Uterus (tissue), 4 donors: ENCODE measurements around the gene ADAMTS17. TPM values are rescaled to one million over a fixed set of nuclear protein-coding genes. Genes with fewer than 3 reads are reported as not detected.

ENCODE experiments used
- DNase-seq, 2 donors: peaks; one replicate each; pipeline ENCODE4 v3.0.0-alpha.2; 2019 to 2020
- H3K27ac ChIP-seq, 2 donors: fragments of 200-600 bp; sonication (generic); 1 replicate in 1 of 2; 2 replicates in 1 of 2; pipeline ENCODE4 v1.5.1; 2016 to 2018
- H3K27me3 ChIP-seq, 2 donors: fragments of 200-600 bp; sonication (generic); one replicate each; pipeline ENCODE4 v1.5.1; 2018 to 2019; ENCODE audit warnings: control low read depth in 1 of 2
- H3K36me3 ChIP-seq, 2 donors: fragments of 200-600 bp; sonication (generic); one replicate each; pipeline ENCODE4 v1.5.1; 2019; ENCODE audit warnings: control low read depth in 1 of 2
- H3K4me1 ChIP-seq, 2 donors: fragments of 200-600 bp; sonication (generic); one replicate each; pipeline ENCODE4 v1.5.1; 2018 to 2019; ENCODE audit warnings: control low read depth in 1 of 2
- H3K4me3 ChIP-seq, 2 donors: fragments of 200-600 bp; sonication (generic); 1 replicate in 1 of 2; 2 replicates in 1 of 2; pipeline ENCODE4 v1.5.1; 2018 to 2019; ENCODE audit warnings: mild to moderate bottlenecking in 1 of 2
- H3K9me3 ChIP-seq, 2 donors: fragments of 200-600 bp; sonication (generic); one replicate each; pipeline ENCODE4 v1.5.1; 2019; ENCODE audit warnings: control low read depth in 1 of 2
- CTCF ChIP-seq, 4 experiments: fragments of 200-600 bp in 2 of 4; fragments of 450-650 bp in 2 of 4; sonication (generic) in 2 of 4; IDR thresholded peaks; one replicate each; pipeline ENCODE4 v1.5.1; 2016 to 2019; ENCODE audit warnings: antibody characterized with exemption in 4 of 4, mild to moderate bottlenecking in 2 of 4, moderate library complexity in 1 of 4
- POLR2A ChIP-seq, 2 donors: fragments of 450-650 bp; IDR thresholded peaks; one replicate each; pipeline ENCODE4 v1.6.1; 2016; ENCODE audit warnings: antibody characterized with exemption in 2 of 2, mild to moderate bottlenecking in 1 of 2, moderate library complexity in 1 of 2
- intact Hi-C: fragments of 100-400 bp; cut with DNase I; formaldehyde crosslinking; loops from one replicate; pipeline ENCODE4 v1.15.1; 2023; ENCODE audit warnings: low total_unique reads
- total RNA-seq, 4 donors: library from RNA; depleted of rRNA in 3 of 4; stranded (reverse); fragments of >200 nt in 3 of 4; gene quantifications; one replicate each; pipeline versions ENCODE4 v1.1.0 to v1.2.4, GENCODE V29; 2014 to 2023
- donor health status: DM: yes; HTN: yes; CAD: no.

Gene ADAMTS17
- total RNA-seq, 4 donors from 2014 or later, result 3.1 to 17.1 (median 8.1) TPM; not detected in 1

- H3K4me1 ChIP-seq, result peaks cover 0 to 5% of the 10 kb centered on the region in 2 donors
- TF ChIP-seq POLR2A (IDR thresholded peaks at IDR 0.05) (no peak), CTCF (IDR thresholded peaks at IDR 0.05) (no peak)
- H3K27ac ChIP-seq, result no peak overlapping the region
- H3K4me3 ChIP-seq, result no peak overlapping the region
- no peaks in the 10 kb centered on the region for H3K9me3 ChIP-seq
- no peaks in the 10 kb centered on the region for H3K27me3 ChIP-seq
- intact Hi-C loops, result no loop called here
- DNase-seq, result peak in 1 of 2 donors; percentile 4
- H3K36me3 ChIP-seq, result no peaks in the 10 kb centered on the region
Observed at GRCh38 chr15:100106732-100107131, 235.0 kb downstream of the ADAMTS17 start.

- no peaks in the 10 kb centered on the region for H3K4me1 ChIP-seq
- no peak overlapping the region for H3K4me3 ChIP-seq
- TF ChIP-seq POLR2A (IDR thresholded peaks at IDR 0.05), result no peak
- TF ChIP-seq CTCF (IDR thresholded peaks at IDR 0.05), result no peak
- no peaks in the 10 kb centered on the region for H3K27me3 ChIP-seq
- peak overlapping the region in 1 of 2 donors; percentile 18 for H3K27ac ChIP-seq
- H3K36me3 ChIP-seq, result no peaks in the 10 kb centered on the region
- DNase-seq, result peak in 1 of 2 donors; percentile 10
- no peaks in the 10 kb centered on the region for H3K9me3 ChIP-seq
- intact Hi-C loops, result no loop called here
Observed at GRCh38 chr15:100105101-100105500, 236.7 kb downstream of the ADAMTS17 start.

- intact Hi-C loops, result no loop called here
- Histone ChIP-seq H3K4me1 (no peaks in the 10 kb centered on the region), H3K36me3 (no peaks in the 10 kb centered on the region), H3K4me3 (no peak overlapping the region), H3K27ac (peak overlapping the region in 1 of 2 donors; percentile 18), H3K27me3 (no peaks in the 10 kb centered on the region), H3K9me3 (no peaks in the 10 kb centered on the region)
- DNase-seq, result no peak
- TF ChIP-seq POLR2A (IDR thresholded peaks at IDR 0.05), result no peak
- no peak for TF ChIP-seq CTCF (IDR thresholded peaks at IDR 0.05)
Observed at GRCh38 chr15:100104245-100104644, 237.5 kb downstream of the ADAMTS17 start.

GRCh38 chr15:100103828-100104227 lies 237.9 kb downstream of the ADAMTS17 start:
- Histone ChIP-seq H3K36me3 (no peaks in the 10 kb centered on the region), H3K27me3 (no peaks in the 10 kb centered on the region), H3K9me3 (no peaks in the 10 kb centered on the region), H3K4me3 (no peak overlapping the region), H3K4me1 (no peaks in the 10 kb centered on the region), H3K27ac (peak overlapping the region in 1 of 2 donors; percentile 18)
- DNase-seq, result peak in 1 of 2 donors; percentile 9
- TF ChIP-seq CTCF (IDR thresholded peaks at IDR 0.05) (no peak), POLR2A (IDR thresholded peaks at IDR 0.05) (no peak)
- intact Hi-C loops, result no loop called here

- H3K4me3 ChIP-seq, result no peak overlapping the region
- H3K27me3 ChIP-seq, result no peaks in the 10 kb centered on the region
- H3K36me3 ChIP-seq, result no peaks in the 10 kb centered on the region
- no peaks in the 10 kb centered on the region for H3K4me1 ChIP-seq
- no peak overlapping the region for H3K27ac ChIP-seq
- DNase-seq, result no peak
- intact Hi-C loops, result no loop called here
- TF ChIP-seq POLR2A (IDR thresholded peaks at IDR 0.05), result no peak
- TF ChIP-seq CTCF (IDR thresholded peaks at IDR 0.05), result no peak
- no peaks in the 10 kb centered on the region for H3K9me3 ChIP-seq
Observed at GRCh38 chr15:100101426-100102089, 240.2 kb downstream of the ADAMTS17 start.
